Activated naive CD4-positive, alpha-beta T cell (primary cell): ENCODE results near the gene PLA2G15.
"Not testable (repeated sequence)": the region's sequence is repeated elsewhere in the genome, so short reads cannot be mapped to it uniquely, and the experiment has no call there.

Source experiments
- DNase-seq, 4 experiments: peaks; one replicate each; lab custom pipeline; 2025; lab: John Stamatoyannopoulos, UW

PLA2G15 gene

DNA sequence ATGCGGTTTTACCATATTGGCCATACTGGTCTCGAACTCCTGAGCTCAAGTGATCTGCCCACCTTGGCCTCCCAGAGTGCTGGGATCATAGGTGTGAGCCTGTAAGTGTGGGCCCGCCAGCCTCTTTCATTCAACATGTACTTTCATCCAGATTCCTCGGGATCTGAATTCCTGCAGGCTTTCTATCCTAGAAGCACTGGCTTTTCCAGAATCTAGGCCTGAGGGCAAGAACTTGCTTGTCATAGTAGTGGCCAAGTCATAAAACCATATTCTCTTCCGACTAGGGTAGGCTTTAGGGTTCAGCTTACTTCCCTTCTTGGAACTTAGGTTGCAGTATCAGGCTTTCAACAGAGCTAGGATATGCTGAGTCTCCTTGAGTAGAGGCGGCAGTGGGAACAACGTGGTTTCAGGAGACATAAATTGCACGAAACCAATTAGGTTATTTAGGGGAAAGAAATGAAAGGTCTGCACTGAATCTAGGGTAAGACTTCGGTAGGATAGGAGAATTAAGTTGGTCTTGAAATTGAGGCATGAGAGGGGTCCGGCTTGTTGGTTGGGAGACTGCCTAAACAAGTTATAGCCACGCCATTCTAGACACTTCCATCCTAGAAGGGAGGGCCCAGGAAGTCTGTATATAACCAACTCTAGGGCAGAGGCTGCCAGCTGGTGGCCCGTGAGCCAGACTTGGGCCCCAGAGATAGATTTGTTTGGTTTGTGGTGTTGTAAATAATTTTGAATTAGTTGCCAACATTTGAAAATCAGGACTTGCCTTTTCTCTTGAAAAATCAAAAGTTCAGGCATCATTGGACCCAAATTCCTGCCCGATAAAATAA is 34.8 kb downstream of the PLA2G15 start:
- DNase-seq: no peak

GRCh38 chr16:68281368-68282063 is 36.3 kb downstream of the PLA2G15 start:
- peak in 1 of 4 experiments; percentile 15 for DNase-seq

- no peak for DNase-seq
Observed at GRCh38 chr16:68282064-68282452, 36.9 kb downstream of the PLA2G15 start.

GRCh38 chr16:68283346-68283745 is 38.2 kb downstream of the PLA2G15 start:
- DNase-seq: no peak

DNA sequence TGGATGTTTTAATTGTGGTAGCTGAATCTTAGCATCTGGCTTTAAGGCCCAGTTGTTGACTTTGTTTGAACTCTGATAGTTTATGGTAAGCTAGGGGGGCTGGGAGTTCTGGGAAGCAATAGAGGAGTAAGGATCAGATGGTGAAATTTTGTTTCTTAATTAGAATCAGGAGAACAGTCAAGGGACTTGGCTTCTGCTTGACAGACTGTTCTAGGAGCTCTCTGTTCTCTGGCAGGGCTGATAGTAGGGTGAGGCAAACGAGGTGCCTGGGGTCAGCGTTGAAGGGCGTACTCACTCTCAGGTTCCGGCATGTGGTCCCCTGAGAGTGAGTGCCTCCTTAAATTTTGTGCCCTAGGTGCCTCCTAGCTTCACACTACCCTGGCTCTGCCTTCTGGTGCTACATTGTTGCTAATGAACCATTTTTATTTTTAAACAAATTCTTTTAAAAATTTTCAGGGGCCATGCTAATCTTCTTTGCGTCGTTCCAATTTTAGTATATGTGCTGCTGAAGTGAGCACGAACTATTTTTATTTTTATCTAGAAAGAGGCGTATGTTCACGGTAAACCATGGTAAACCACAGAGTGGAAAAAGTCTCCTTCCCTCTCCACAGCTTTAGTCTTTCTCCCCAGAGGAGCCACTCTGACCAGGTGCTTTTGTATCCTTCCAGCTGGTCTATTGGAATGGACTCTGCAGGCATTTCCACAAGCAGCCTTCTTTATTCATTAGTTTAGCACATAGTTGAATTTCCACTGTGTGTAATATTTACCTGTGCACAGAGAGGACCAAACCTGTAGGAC is 38.8 kb downstream of the PLA2G15 start:
- no peak for DNase-seq

- no peak for DNase-seq
Observed at GRCh38 chr16:68284847-68285246, 39.7 kb downstream of the PLA2G15 start.

GRCh38 chr16:68285683-68286082 is 40.5 kb downstream of the PLA2G15 start:
- DNase-seq: no peak

- no peak for DNase-seq
Observed at GRCh38 chr16:68286153-68287074, 41.2 kb downstream of the PLA2G15 start.

GRCh38 chr16:68287276-68288251 is 42.4 kb downstream of the PLA2G15 start:
- peak in 2 of 4 experiments; percentile 13 to 24 for DNase-seq

DNA sequence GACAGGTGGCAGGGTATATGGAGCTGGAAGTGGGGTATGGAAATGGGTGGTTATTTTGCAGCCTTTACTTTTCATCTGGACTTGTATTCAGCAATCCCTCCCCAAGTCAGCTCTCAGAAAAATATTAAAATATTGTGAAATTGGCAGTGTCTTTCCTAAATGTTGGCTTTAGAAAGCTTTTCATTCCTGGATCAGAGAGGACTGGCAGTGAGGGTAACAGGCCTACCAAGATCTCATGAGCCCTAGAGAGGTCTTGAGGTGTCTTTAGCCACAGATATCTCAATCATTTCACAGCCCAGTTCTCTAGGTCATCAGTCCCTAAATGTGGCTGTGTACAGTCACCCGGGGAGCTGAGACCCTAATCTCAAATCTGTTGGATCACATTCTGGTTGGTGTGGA is 43.1 kb downstream of the PLA2G15 start:
- DNase-seq: no peak

DNA sequence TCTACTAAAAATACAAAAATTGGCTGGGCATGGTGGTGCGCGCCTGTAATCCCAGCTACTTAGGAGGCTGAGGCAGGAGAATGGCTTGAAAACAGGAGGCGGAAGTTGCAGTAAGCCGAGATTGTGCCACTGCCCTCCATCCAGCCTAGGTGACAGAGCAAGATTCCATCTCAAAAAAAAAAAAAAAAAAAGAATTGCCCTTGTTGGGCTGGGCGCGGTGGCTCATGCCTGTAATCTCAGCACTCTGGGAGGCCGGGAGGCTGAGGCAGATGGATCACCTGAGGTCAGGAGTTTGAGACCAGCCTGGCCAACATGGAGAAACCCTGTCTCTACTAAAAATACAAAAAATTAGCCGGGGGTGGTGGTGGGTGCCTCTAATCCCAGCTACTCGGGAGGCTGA is 43.6 kb downstream of the PLA2G15 start:
- DNase-seq: not testable (repeated sequence)

DNA sequence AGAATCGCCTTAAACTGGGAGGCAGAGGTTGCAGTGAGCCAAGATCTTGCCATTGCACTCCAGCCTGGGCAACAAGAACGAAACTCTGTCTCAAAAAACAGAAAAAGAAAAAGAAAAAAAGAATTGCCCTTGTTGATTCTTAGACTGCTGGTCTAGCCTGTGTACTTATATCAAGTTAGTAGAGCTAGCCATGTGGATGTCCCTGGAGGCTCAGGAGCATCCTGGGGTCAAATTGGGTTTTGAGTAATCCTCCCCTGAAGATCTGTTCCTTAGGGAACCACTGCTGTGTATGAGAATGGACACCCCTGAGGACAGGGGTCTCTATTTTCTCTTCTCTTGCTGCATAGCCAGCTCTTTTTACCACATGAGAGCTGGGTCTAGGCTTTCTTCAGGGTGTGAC is 44.0 kb downstream of the PLA2G15 start:
- no peak for DNase-seq

GRCh38 chr16:68289621-68290329 is 44.6 kb downstream of the PLA2G15 start:
- no peak for DNase-seq

- DNase-seq: no peak
Observed at GRCh38 chr16:68290450-68290849, 45.3 kb downstream of the PLA2G15 start.

- DNase-seq: no peak
Observed at GRCh38 chr16:68291227-68291626, 46.1 kb downstream of the PLA2G15 start.

DNA sequence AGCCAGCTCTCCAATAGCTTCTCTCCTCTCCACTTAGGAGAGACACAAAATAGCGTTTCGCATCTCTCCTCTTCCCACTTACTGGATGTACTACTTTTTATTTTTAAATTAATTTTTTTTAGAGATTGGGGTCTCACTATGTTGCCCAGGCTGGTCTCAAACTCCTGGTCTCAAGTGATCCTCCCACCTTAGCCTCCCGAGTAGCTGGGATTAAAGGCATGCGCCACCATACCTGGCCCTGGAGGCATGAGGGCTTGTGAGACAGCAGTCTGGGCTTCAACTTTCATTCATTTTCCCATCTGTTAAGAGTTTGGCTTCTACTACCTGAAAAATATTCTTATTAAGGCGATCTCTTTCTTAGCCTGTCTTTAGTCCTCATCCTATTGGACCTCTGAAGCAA is 47.3 kb downstream of the PLA2G15 start:
- no peak for DNase-seq

- DNase-seq: no peak
Observed at GRCh38 chr16:68296291-68296690, 51.1 kb downstream of the PLA2G15 start.

GRCh38 chr16:68296693-68297092 is 51.5 kb downstream of the PLA2G15 start:
- DNase-seq: no peak

DNA sequence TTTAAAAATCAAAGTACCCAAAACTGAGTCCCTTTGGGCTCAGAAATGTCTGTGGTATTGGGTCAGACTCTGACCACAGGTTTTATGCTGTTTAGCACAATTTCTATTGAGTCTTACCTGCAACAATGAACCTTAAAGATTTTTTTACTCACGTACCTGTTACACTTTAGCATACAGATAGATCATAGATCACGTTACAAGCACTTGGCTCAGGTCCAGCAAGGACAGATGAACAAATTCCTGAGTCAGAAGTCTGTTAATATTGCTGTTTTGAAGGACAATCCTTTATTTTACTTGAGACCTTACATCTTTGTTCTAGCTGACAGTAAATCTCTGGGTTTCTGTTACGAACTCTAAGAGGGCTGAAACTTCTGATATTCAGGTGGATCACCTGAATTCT is 52.7 kb downstream of the PLA2G15 start:
- DNase-seq: no peak

DNA sequence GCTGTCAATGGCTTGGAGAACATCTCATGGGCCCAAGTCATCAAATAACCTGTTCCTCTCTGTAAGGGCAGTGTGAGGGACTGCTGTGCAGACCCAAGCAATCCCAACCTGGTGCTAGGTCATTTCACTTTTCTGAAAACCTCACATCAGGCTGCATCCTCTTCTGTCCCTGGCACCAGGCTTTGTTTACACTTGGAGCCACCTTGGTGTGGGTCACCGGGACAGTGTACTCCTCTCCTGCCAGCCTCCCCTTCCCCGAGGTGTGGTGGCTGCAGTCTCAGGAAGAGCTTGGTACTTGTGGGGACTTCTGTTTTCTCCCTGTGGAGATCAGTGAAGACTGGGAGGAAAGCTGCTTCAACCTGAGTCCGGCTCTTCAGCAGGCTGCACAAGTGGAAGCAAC is 53.1 kb downstream of the PLA2G15 start:
- no peak for DNase-seq
